MM.1S (cell line): ENCODE measurements around the gene IGFBP2.

Experiments used
- EZH2 ChIP-seq: fragments of 300-600 bp; sonication (generic); optimal IDR thresholded peaks from 2 replicates; pipeline ENCODE3; 2017; ENCODE audit warnings: low read depth, mild to moderate bottlenecking, antibody characterized with exemption, low read length, mixed read lengths
- EZH2phosphoT487 ChIP-seq: fragments of 300-600 bp; sonication (generic); IDR thresholded peaks from 2 replicates; pipeline ENCODE4 v1.6.1; 2018; ENCODE audit warnings: antibody characterized with exemption, low read length
- TF ChIP-seq, protein P1 (sequence below): fragments of 300-600 bp; sonication (generic); IDR thresholded peaks from 2 replicates; pipeline ENCODE4 v1.5.1; 2016; ENCODE audit warnings: antibody characterized with exemption, low read length, mixed read lengths

DNA sequence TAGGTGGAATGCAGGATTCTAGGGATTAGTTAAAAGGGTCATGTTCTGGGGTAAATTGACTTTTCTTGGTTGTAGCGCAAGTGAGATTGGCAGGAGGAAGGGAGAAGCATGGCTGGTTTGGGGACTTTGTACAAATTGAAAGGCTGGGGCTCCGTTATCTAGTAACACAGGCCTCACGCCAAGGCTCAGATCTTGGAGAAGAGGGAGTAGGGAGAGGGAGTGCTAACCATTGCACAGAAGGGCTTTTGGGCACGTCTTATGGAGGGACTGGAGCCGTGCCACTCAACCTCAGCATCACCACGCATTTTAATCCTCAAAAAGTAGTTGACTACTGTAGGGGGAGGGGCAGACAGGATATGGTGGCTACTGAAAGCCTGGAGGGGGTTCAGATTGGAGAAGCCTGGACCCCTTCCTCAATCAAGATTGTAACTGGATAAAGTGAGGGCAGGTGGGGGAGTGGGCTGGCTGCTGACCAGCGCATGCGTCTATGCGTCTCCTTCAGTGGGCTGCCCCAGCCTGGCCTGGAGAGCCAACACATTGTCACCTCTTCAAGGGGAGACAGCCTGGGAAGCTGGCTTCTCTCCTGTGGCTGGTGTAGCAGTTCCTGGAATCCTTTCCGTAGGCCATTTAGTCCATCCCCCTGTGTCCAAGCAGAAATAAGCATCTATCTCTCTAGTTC, 47.9 kb downstream of the IGFBP2 start:
- TF ChIP-seq, protein P1, sequence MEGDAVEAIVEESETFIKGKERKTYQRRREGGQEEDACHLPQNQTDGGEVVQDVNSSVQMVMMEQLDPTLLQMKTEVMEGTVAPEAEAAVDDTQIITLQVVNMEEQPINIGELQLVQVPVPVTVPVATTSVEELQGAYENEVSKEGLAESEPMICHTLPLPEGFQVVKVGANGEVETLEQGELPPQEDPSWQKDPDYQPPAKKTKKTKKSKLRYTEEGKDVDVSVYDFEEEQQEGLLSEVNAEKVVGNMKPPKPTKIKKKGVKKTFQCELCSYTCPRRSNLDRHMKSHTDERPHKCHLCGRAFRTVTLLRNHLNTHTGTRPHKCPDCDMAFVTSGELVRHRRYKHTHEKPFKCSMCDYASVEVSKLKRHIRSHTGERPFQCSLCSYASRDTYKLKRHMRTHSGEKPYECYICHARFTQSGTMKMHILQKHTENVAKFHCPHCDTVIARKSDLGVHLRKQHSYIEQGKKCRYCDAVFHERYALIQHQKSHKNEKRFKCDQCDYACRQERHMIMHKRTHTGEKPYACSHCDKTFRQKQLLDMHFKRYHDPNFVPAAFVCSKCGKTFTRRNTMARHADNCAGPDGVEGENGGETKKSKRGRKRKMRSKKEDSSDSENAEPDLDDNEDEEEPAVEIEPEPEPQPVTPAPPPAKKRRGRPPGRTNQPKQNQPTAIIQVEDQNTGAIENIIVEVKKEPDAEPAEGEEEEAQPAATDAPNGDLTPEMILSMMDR = no peak
- no peak for TF ChIP-seq EZH2
- TF ChIP-seq EZH2phosphoT487 = no peak
